GM12878 (cell line): Measurements from ENCODE around the gene HTR2B.

ENCODE experiments used
- CREB1 ChIP-seq: IDR thresholded peaks from 2 replicates; pipeline ENCODE4 v1.6.1; 2012; ENCODE audit warnings: low read depth, mild to moderate bottlenecking, inconsistent platforms
- CTCF ChIP-seq, 3 experiments: IDR thresholded peaks in 2 of 3; conservative IDR thresholded peaks in 1 of 3; 2 replicates each; pipeline ENCODE4 v1.5.1; 2011; ENCODE audit warnings: low read depth in 3 of 3, low read length in 3 of 3, mild to moderate bottlenecking in 3 of 3, control low read depth in 2 of 3, moderate library complexity in 2 of 3, inconsistent platforms in 1 of 3, mixed read lengths in 1 of 3; ENCODE audit not compliant: control insufficient read depth in 2 of 3, insufficient read depth in 1 of 3; ENCODE audit errors: extremely low read depth in 1 of 3
- EZH2 ChIP-seq: IDR thresholded peaks from 2 replicates; pipeline ENCODE4 v1.6.1; 2012; ENCODE audit warnings: low read depth, mild to moderate bottlenecking, control low read depth, inconsistent platforms, low read length, borderline replicate concordance; ENCODE audit not compliant: control insufficient read depth
- LARP7 ChIP-seq: fragments of 450-650 bp; IDR thresholded peaks from 2 replicates; pipeline ENCODE4 v1.6.1; 2017; ENCODE audit warnings: mild to moderate bottlenecking
- MEF2A ChIP-seq: IDR thresholded peaks from 2 replicates; pipeline ENCODE4 v1.6.1; 2011; ENCODE audit warnings: low read depth, mild to moderate bottlenecking, low read length, moderate library complexity; ENCODE audit not compliant: insufficient read depth
- MLLT1 ChIP-seq: fragments of 450-650 bp; IDR thresholded peaks from 2 replicates; pipeline ENCODE4 v1.6.1; 2016; ENCODE audit warnings: mild to moderate bottlenecking
- NFYB ChIP-seq: IDR thresholded peaks from 2 replicates; pipeline ENCODE4 v1.6.1; 2011; ENCODE audit warnings: low read depth, mild to moderate bottlenecking, low read length, improper control_type of control experiment, moderate library complexity; ENCODE audit not compliant: insufficient read depth
- POLR2AphosphoS5 ChIP-seq: IDR thresholded peaks from 2 replicates; pipeline ENCODE4 v1.6.1; 2011; ENCODE audit warnings: mild to moderate bottlenecking, low read length, inconsistent platforms
- SMC3 ChIP-seq: IDR thresholded peaks from 2 replicates; pipeline ENCODE4 v1.6.1; 2011; ENCODE audit warnings: low read length, improper control_type of control experiment, borderline replicate concordance
- SPI1 ChIP-seq: IDR thresholded peaks from 2 replicates; pipeline ENCODE4 v1.6.1; 2011; ENCODE audit warnings: low read depth, mild to moderate bottlenecking, low read length, moderate library complexity, borderline replicate concordance; ENCODE audit not compliant: insufficient read depth
- USF2 ChIP-seq: IDR thresholded peaks from 2 replicates; pipeline ENCODE4 v1.6.1; 2011; ENCODE audit warnings: low read depth, low read length, improper control_type of control experiment, borderline replicate concordance
- ZNF274 ChIP-seq: IDR thresholded peaks from one replicate; pipeline ENCODE4 v1.8.0; 2011; ENCODE audit not compliant: insufficient read length, insufficient read depth
- ZNF384 ChIP-seq: IDR thresholded peaks from 2 replicates; pipeline ENCODE4 v1.6.1; 2012; ENCODE audit warnings: low read depth, mild to moderate bottlenecking, low read length, improper control_type of control experiment, borderline replicate concordance
- ZNF622 ChIP-seq: fragments of 450-650 bp; IDR thresholded peaks from 2 replicates; pipeline ENCODE4 v1.6.1; 2017; ENCODE audit warnings: mild to moderate bottlenecking, inconsistent platforms

- TF ChIP-seq CTCF (IDR thresholded peaks at IDR 0.05 in 2 of 3, conservative IDR thresholded peaks at IDR 0.05 in 1 of 3; ENCODE audit: control insufficient read depth in 2 of 3, extremely low read depth in 1 of 3, insufficient read depth in 1 of 3, low read depth in 3 of 3, low read length in 3 of 3), result 0 out of 6 replicates have a peak, but pooled peaks of 1 of the 3 experiments have one; percentile 2
- no peak for TF ChIP-seq EZH2
- no peak for TF ChIP-seq USF2
- TF ChIP-seq NFYB, result no peak
- TF ChIP-seq ZNF384, result no peak
- no peak for TF ChIP-seq MLLT1
- no peak for TF ChIP-seq ZNF274
- TF ChIP-seq MEF2A, result no peak
- TF ChIP-seq LARP7, result no peak
- TF ChIP-seq ZNF622, result no peak
- no peak for TF ChIP-seq POLR2AphosphoS5
- TF ChIP-seq SPI1, result no peak
- no peak for TF ChIP-seq CREB1
- TF ChIP-seq SMC3, result no peak
Observed at GRCh38 chr2:231099918-231100317, 24.9 kb downstream of the HTR2B start.
